Activated CD8-positive, alpha-beta memory T cell treated with anti-CD3 and anti-CD28 coated beads for 36 hours (primary cell): ENCODE results near the gene NOL4L. TPM values are rescaled to one million over a fixed set of nuclear protein-coding genes. Genes with fewer than 3 reads are reported as not detected.
"Not testable (repeated sequence)": the region's sequence is repeated elsewhere in the genome, so short reads cannot be mapped to it uniquely, and the experiment has no call there.

ENCODE experiments used
- CTCF ChIA-PET: fragments of 350-600 bp; sonication (Branson Sonifier 250); formaldehyde crosslinking; loops from one replicate; lab custom pipeline; 2021; ENCODE audit warnings: antibody characterized with exemption; lab: Charles Lee
- POLR2A ChIA-PET: fragments of 350-600 bp; sonication (Branson Sonifier 250); formaldehyde crosslinking; loops from one replicate; lab custom pipeline; 2021; ENCODE audit warnings: antibody characterized with exemption; lab: Charles Lee
- total RNA-seq, 2 experiments: library from RNA; stranded (reverse); gene quantifications; one replicate each; pipeline ENCODE4 v1.2.3, GENCODE V29; 2021

Gene NOL4L
- total RNA-seq, 2 experiments from 2014 or later = 9.9 to 10.9 TPM

GRCh38 chr20:32580970-32581838 is 3.9 kb downstream of the NOL4L start:
- ChIA-PET CTCF (interaction anchor here (1.0 kb wide), 2 partner anchors 28 to 47 kb away, joined by 3 read pairs; no protein-coding TSS in a partner anchor), POLR2A (interaction anchor here (1.1 kb wide), 1 partner anchor 162 kb away, joined by 3 read pairs; the partner anchor contains the start of gene COMMD7)

- ChIA-PET POLR2A (interaction anchor here (1.1 kb wide), 1 partner anchor 163 kb away, joined by 3 read pairs; the partner anchor contains the start of gene COMMD7), CTCF (interaction anchor here (1.0 kb wide), 2 partner anchors 27 to 46 kb away, joined by 3 read pairs; no protein-coding TSS in a partner anchor)
Measured at GRCh38 chr20:32580219-32580969, 4.7 kb downstream of the NOL4L start.

GRCh38 chr20:32578840-32579390 is 6.2 kb downstream of the NOL4L start:
- POLR2A ChIA-PET = no interaction called here

GRCh38 chr20:32578062-32578461 is 7.1 kb downstream of the NOL4L start:
- POLR2A ChIA-PET = not testable (repeated sequence)
- CTCF ChIA-PET = interaction anchor here (0.8 to 1.3 kb wide), 2 partner anchors 18 to 43 kb away, joined by 3 read pairs; no protein-coding TSS in a partner anchor

More at GRCh38 chr20:32578840-32579390, 6.2 kb downstream of the NOL4L start:
- CTCF ChIA-PET = interaction anchor here (1.3 kb wide), 1 partner anchor 19 kb away, joined by 3 read pairs; no protein-coding TSS in a partner anchor

GRCh38 chr20:32577657-32578056 is 7.5 kb downstream of the NOL4L start:
- CTCF ChIA-PET = interaction anchor here (0.8 to 1.3 kb wide), 2 partner anchors 18 to 43 kb away, joined by 3 read pairs; no protein-coding TSS in a partner anchor
- POLR2A ChIA-PET = no interaction called here

- ChIA-PET CTCF (no interaction called here), POLR2A (interaction anchor here (0.5 kb wide), 1 partner anchor 12 kb away, joined by 4 read pairs; no protein-coding TSS in a partner anchor)
Measured at GRCh38 chr20:32577023-32577422, 8.1 kb downstream of the NOL4L start.

GRCh38 chr20:32576560-32576959 is 8.6 kb downstream of the NOL4L start:
- ChIA-PET POLR2A (interaction anchor here (0.5 kb wide), 1 partner anchor 11 kb away, joined by 4 read pairs; no protein-coding TSS in a partner anchor), CTCF (no interaction called here)

GRCh38 chr20:32575805-32576204 is 9.3 kb downstream of the NOL4L start:
- ChIA-PET CTCF (no interaction called here), POLR2A (no interaction called here)

GRCh38 chr20:32575227-32575581 is 9.9 kb downstream of the NOL4L start:
- ChIA-PET POLR2A (no interaction called here), CTCF (interaction anchor here (1.1 kb wide), 1 partner anchor 39 kb away, joined by 3 read pairs; no protein-coding TSS in a partner anchor)

- POLR2A ChIA-PET = no interaction called here
Measured at GRCh38 chr20:32574296-32575226, 10.6 kb downstream of the NOL4L start.

GRCh38 chr20:32573167-32573851 is 11.8 kb downstream of the NOL4L start:
- CTCF ChIA-PET = interaction anchor here (0.8 to 0.9 kb wide), 3 partner anchors 32 to 100 kb away, joined by 3 read pairs; partner anchors contain the start of gene C20orf203
- POLR2A ChIA-PET = no interaction called here

More at GRCh38 chr20:32574296-32575226, 10.6 kb downstream of the NOL4L start:
- CTCF ChIA-PET = interaction anchor here (0.8 to 1.1 kb wide), 2 partner anchors 34 to 39 kb away, joined by 3 read pairs; no protein-coding TSS in a partner anchor

GRCh38 chr20:32572271-32572968 is 12.7 kb downstream of the NOL4L start:
- CTCF ChIA-PET = interaction anchor here (0.9 kb wide), 1 partner anchor 81 kb away, joined by 3 read pairs; no protein-coding TSS in a partner anchor

GRCh38 chr20:32571566-32571965 is 13.6 kb downstream of the NOL4L start:
- POLR2A ChIA-PET = no interaction called here
- CTCF ChIA-PET = no interaction called here

More at GRCh38 chr20:32572271-32572968, 12.7 kb downstream of the NOL4L start:
- POLR2A ChIA-PET = no interaction called here

- ChIA-PET POLR2A (interaction anchor here (1.0 kb wide), 1 partner anchor 31 kb away, joined by 4 read pairs; no protein-coding TSS in a partner anchor), CTCF (no interaction called here)
Measured at GRCh38 chr20:32570401-32571190, 14.5 kb downstream of the NOL4L start.

GRCh38 chr20:32569380-32570305 is 15.5 kb downstream of the NOL4L start:
- POLR2A ChIA-PET = interaction anchor here (1.0 kb wide), 1 partner anchor 30 kb away, joined by 4 read pairs; no protein-coding TSS in a partner anchor
- CTCF ChIA-PET = interaction anchor here (1.0 kb wide), 1 partner anchor 23 kb away, joined by 3 read pairs; no protein-coding TSS in a partner anchor
